Testis (tissue), 2 donors: ENCODE results near the gene HSD17B12.

ENCODE experiments used
- POLR2A ChIP-seq: fragments of 450-650 bp; IDR thresholded peaks from one replicate; pipeline ENCODE4 v1.6.1; 2017; ENCODE audit warnings: antibody characterized with exemption, mild to moderate bottlenecking, moderate library complexity
- TF ChIP-seq, protein P1 (sequence below), 3 experiments: fragments of 450-650 bp in 2 of 3; fragments of 200-600 bp in 1 of 3; sonication (generic) in 1 of 3; IDR thresholded peaks; one replicate each; pipeline ENCODE4 v1.5.1; 2016 to 2019; ENCODE audit warnings: antibody characterized with exemption in 3 of 3, mild to moderate bottlenecking in 2 of 3, moderate library complexity in 1 of 3

DNA sequence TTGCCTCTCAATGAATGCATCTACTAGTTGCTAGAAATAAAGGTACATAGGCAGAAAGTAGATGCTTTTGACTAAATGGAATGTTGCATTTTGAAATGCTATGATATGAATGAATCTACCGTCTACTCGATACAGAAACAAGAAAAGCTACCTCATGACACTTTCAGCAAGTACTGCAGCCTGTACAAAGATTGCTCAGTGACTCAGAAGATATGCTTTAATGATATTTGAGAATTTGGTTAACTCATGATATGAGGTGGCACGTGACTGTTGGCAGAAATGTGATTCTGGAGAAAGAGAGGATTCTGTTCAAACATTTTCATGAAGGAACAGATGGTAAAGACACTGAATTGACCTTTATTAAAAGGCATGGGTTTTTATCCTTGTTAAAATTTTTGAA, 76.0 kb downstream of the HSD17B12 start:
- TF ChIP-seq, protein P1, sequence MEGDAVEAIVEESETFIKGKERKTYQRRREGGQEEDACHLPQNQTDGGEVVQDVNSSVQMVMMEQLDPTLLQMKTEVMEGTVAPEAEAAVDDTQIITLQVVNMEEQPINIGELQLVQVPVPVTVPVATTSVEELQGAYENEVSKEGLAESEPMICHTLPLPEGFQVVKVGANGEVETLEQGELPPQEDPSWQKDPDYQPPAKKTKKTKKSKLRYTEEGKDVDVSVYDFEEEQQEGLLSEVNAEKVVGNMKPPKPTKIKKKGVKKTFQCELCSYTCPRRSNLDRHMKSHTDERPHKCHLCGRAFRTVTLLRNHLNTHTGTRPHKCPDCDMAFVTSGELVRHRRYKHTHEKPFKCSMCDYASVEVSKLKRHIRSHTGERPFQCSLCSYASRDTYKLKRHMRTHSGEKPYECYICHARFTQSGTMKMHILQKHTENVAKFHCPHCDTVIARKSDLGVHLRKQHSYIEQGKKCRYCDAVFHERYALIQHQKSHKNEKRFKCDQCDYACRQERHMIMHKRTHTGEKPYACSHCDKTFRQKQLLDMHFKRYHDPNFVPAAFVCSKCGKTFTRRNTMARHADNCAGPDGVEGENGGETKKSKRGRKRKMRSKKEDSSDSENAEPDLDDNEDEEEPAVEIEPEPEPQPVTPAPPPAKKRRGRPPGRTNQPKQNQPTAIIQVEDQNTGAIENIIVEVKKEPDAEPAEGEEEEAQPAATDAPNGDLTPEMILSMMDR (IDR thresholded peaks at IDR 0.05) = no peak
- no peak for TF ChIP-seq POLR2A
